Superior temporal gyrus (tissue), 1 donor: Measurements from ENCODE around the gene VEPH1.
A peak's percentile ranks its signal among the peaks of the same experiment; 100 is the strongest.

Source experiments
- DNase-seq: peaks from one replicate; pipeline ENCODE4 v3.0.0-alpha.2; 2016; ENCODE audit errors: extremely low spot score

VEPH1 gene

GRCh38 chr3:157259825-157260224 is 243.4 kb downstream of the VEPH1 start:
- DNase-seq = no peak

GRCh38 chr3:157257101-157257500 is 246.1 kb downstream of the VEPH1 start:
- no peak for DNase-seq

- DNase-seq = no peak
Observed at GRCh38 chr3:157255797-157256196, 247.4 kb downstream of the VEPH1 start.

- DNase-seq = no peak
Observed at GRCh38 chr3:157251685-157252084, 251.5 kb downstream of the VEPH1 start.

- no peak for DNase-seq
Observed at GRCh38 chr3:157249606-157250005, 253.6 kb downstream of the VEPH1 start.

- DNase-seq = peak; percentile 94
Observed at GRCh38 chr3:157248590-157249422, 254.4 kb downstream of the VEPH1 start.

- DNase-seq = no peak
Observed at GRCh38 chr3:157247391-157247790, 255.8 kb downstream of the VEPH1 start.

GRCh38 chr3:157242836-157243235 is 260.4 kb downstream of the VEPH1 start:
- DNase-seq = no peak

GRCh38 chr3:157241599-157241998 is 261.6 kb downstream of the VEPH1 start:
- DNase-seq = no peak

- DNase-seq = no peak
Observed at GRCh38 chr3:157240408-157240807, 262.8 kb downstream of the VEPH1 start.

GRCh38 chr3:157239082-157239704 is 264.0 kb downstream of the VEPH1 start:
- peak; percentile 81 for DNase-seq

GRCh38 chr3:157238457-157238856 is 264.8 kb downstream of the VEPH1 start:
- no peak for DNase-seq

- no peak for DNase-seq
Observed at GRCh38 chr3:157237886-157238285, 265.3 kb downstream of the VEPH1 start.

GRCh38 chr3:157235291-157235690 is 267.9 kb downstream of the VEPH1 start:
- DNase-seq = no peak

- DNase-seq = no peak
Observed at GRCh38 chr3:157233923-157234322, 269.3 kb downstream of the VEPH1 start.

- DNase-seq = no peak
Observed at GRCh38 chr3:157232141-157232540, 271.1 kb downstream of the VEPH1 start.

- no peak for DNase-seq
Observed at GRCh38 chr3:157231071-157231470, 272.1 kb downstream of the VEPH1 start.

- no peak for DNase-seq
Observed at GRCh38 chr3:157226173-157226847, 276.9 kb downstream of the VEPH1 start.

- no peak for DNase-seq
Observed at GRCh38 chr3:157225001-157225400, 278.2 kb downstream of the VEPH1 start.

- DNase-seq = no peak
Observed at GRCh38 chr3:157220883-157221282, 282.3 kb downstream of the VEPH1 start.

- no peak for DNase-seq
Observed at GRCh38 chr3:157220211-157220610, 283.0 kb downstream of the VEPH1 start.

GRCh38 chr3:157219215-157219614 is 284.0 kb downstream of the VEPH1 start:
- DNase-seq = no peak
